ENCODE data around the gene MAOB. TPM values are rescaled to one million over a fixed set of nuclear protein-coding genes. Genes with fewer than 3 reads are reported as not detected.

Gene MAOB
- total RNA-seq, 2 experiments from 2014 or later: not detected

DNA sequence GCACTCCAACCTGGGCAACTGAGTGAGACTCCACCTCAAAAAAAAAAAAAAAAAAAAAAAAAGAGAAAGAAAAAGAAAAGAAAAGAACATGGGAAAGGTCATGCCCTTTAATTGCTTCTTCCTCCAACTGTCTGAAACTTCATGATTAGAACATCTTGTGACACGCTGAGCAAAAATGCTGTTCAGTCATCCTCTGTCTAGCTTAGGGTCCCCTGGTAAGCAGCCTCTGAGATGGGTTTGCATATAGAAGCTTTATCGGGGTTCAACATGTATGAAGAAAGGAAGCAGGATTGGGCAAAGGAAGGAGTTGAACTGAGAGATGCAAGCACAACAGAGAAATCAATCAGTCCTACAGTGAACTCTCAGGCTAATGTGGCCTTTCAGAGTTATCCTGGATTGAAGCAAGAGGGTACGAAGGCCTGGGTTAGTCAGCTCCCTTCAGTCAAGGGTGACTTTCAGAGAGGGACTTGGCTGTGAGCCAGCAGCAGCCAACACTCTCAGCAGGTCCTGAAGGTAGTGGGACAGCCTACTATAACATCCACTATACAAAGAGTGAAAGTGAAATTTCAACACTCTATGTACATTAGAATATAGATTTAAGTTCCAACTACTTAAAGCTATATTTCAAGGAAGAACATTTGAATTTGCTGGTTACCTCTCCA, 11.4 kb downstream of the MAOB start:
- peaks cover 4% of the 10 kb centered on the region for H3K27me3 Mint-ChIP-seq
- H3K9me3 Mint-ChIP-seq: peaks cover 2% of the 10 kb centered on the region

GRCh38 chrX:43870011-43870410, 12.2 kb downstream of the MAOB start:
- Mint-ChIP-seq H3K4me3 (no peak overlapping the region), H3K4me1 (no peaks in the 10 kb centered on the region), H3K27ac (no peak overlapping the region), H3K36me3 (no peaks in the 10 kb centered on the region), H3K27me3 (peaks cover 4% of the 10 kb centered on the region), H3K9me3 (peaks cover 2% of the 10 kb centered on the region)
- DNase-seq: no peak

More for the DNA sequence above, 11.4 kb downstream of the MAOB start:
- no peak overlapping the region for H3K27ac Mint-ChIP-seq
- no peaks in the 10 kb centered on the region for H3K36me3 Mint-ChIP-seq
- no peaks in the 10 kb centered on the region for H3K4me1 Mint-ChIP-seq
- H3K4me3 Mint-ChIP-seq: no peak overlapping the region
- peak; percentile 3 for DNase-seq

- Mint-ChIP-seq H3K27me3 (peaks cover 4% of the 10 kb centered on the region), H3K9me3 (peaks cover 2% of the 10 kb centered on the region), H3K4me1 (no peaks in the 10 kb centered on the region), H3K36me3 (no peaks in the 10 kb centered on the region), H3K27ac (no peak overlapping the region), H3K4me3 (no peak overlapping the region)
- DNase-seq: no peak
These were observed 13.5 kb downstream of the MAOB start for GRCh38 chrX:43868791-43869190.

DNA sequence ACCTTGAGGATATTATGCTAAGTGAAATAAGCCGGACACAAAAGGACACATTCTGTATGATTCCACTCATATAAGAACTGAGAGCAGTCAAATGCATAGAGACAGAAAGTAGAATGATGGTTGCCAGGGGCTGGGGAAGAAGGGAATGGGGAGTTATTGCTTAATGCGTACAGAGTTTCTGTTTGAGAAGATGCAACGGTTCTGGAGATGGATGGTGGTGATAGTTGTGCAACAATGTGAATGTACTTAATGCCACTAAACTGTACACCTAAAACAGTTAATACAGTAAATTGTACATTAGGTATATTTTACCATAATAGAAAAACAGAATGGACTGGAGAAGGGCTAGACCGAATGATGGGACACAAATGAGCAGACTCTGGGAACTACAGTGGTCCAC, 15.8 kb downstream of the MAOB start:
- no peak overlapping the region for H3K4me3 Mint-ChIP-seq
- H3K36me3 Mint-ChIP-seq: no peaks in the 10 kb centered on the region

GRCh38 chrX:43865791-43866190, 16.5 kb downstream of the MAOB start:
- H3K27me3 Mint-ChIP-seq: peaks cover 4% of the 10 kb centered on the region
- no peak overlapping the region for H3K4me3 Mint-ChIP-seq
- no peaks in the 10 kb centered on the region for H3K4me1 Mint-ChIP-seq
- no peaks in the 10 kb centered on the region for H3K36me3 Mint-ChIP-seq
- DNase-seq: no peak
- no peak overlapping the region for H3K27ac Mint-ChIP-seq
- no peaks in the 10 kb centered on the region for H3K9me3 Mint-ChIP-seq

More for the DNA sequence above, 15.8 kb downstream of the MAOB start:
- H3K27ac Mint-ChIP-seq: no peak overlapping the region
- no peak for DNase-seq
- peaks cover 4% of the 10 kb centered on the region for H3K27me3 Mint-ChIP-seq
- no peaks in the 10 kb centered on the region for H3K4me1 Mint-ChIP-seq
- H3K9me3 Mint-ChIP-seq: no peaks in the 10 kb centered on the region

GRCh38 chrX:43862434-43862833, 19.8 kb downstream of the MAOB start:
- Mint-ChIP-seq H3K36me3 (no peaks in the 10 kb centered on the region), H3K27me3 (peaks cover 4% of the 10 kb centered on the region), H3K9me3 (no peaks in the 10 kb centered on the region), H3K4me3 (no peak overlapping the region), H3K4me1 (no peaks in the 10 kb centered on the region), H3K27ac (no peak overlapping the region)
- DNase-seq: no peak

DNA sequence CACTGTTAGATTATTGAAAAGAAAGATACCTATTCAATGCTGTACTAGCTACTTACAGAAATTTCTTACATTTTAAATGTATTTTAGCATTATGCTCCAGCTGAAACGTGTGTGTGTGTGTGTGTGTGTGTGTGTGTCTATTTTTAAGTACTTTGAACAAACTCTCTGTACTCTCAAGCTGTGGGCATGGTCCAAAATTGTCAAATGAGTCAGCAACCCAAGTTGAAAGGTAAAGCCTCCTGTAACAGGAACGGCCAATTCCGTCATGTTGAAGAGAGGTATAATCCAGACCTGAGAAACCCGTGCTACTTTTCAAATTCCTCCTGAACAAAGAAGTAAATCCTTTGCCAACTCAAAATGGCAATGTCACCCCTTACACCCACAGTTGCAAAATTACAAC, 20.5 kb downstream of the MAOB start:
- H3K9me3 Mint-ChIP-seq: no peaks in the 10 kb centered on the region
- no peak overlapping the region for H3K4me3 Mint-ChIP-seq
- no peaks in the 10 kb centered on the region for H3K36me3 Mint-ChIP-seq
- H3K4me1 Mint-ChIP-seq: no peaks in the 10 kb centered on the region
- no peak overlapping the region for H3K27ac Mint-ChIP-seq
- peaks cover 4% of the 10 kb centered on the region for H3K27me3 Mint-ChIP-seq
- no peak for DNase-seq

GRCh38 chrX:43860646-43861370, 21.4 kb downstream of the MAOB start:
- no peaks in the 10 kb centered on the region for H3K36me3 Mint-ChIP-seq
- no peaks in the 10 kb centered on the region for H3K9me3 Mint-ChIP-seq
- H3K4me1 Mint-ChIP-seq: no peaks in the 10 kb centered on the region
- H3K27me3 Mint-ChIP-seq: no peaks in the 10 kb centered on the region
- H3K27ac Mint-ChIP-seq: no peak overlapping the region
- H3K4me3 Mint-ChIP-seq: no peak overlapping the region
- DNase-seq: no peak

GRCh38 chrX:43853225-43853828, 28.9 kb downstream of the MAOB start:
- Mint-ChIP-seq H3K27me3 (no peaks in the 10 kb centered on the region), H3K4me1 (no peaks in the 10 kb centered on the region), H3K36me3 (no peaks in the 10 kb centered on the region), H3K27ac (no peak overlapping the region), H3K9me3 (no peaks in the 10 kb centered on the region), H3K4me3 (no peak overlapping the region)
- no peak for DNase-seq

DNA sequence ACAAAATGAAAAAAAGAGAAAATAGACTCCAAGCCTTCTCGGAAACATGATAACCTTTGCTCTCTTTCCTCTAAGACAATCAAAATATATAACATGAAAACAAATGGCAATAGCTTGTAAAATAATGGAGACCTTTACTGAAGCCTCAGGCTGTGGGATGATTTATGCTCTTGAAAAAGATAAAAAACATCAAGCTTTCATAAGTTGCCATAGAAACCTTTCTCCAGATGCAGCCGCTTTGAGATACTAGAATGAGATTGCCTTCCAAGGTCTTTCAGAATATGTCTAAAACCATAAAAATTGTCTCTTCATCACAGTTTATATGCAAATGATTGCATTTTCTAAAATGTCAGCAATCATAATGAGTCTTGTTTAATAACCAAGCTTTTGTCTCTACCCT, 31.6 kb downstream of the MAOB start:
- H3K4me1 Mint-ChIP-seq: no peaks in the 10 kb centered on the region
- H3K4me3 Mint-ChIP-seq: no peak overlapping the region
- H3K36me3 Mint-ChIP-seq: no peaks in the 10 kb centered on the region
- no peak overlapping the region for H3K27ac Mint-ChIP-seq
- DNase-seq: no peak
- no peaks in the 10 kb centered on the region for H3K9me3 Mint-ChIP-seq
- no peaks in the 10 kb centered on the region for H3K27me3 Mint-ChIP-seq

- no peaks in the 10 kb centered on the region for H3K9me3 Mint-ChIP-seq
- H3K27me3 Mint-ChIP-seq: no peaks in the 10 kb centered on the region
- H3K27ac Mint-ChIP-seq: no peak overlapping the region
- no peaks in the 10 kb centered on the region for H3K4me1 Mint-ChIP-seq
- no peak for DNase-seq
- no peaks in the 10 kb centered on the region for H3K36me3 Mint-ChIP-seq
- H3K4me3 Mint-ChIP-seq: no peak overlapping the region
These were observed 33.1 kb downstream of the MAOB start for GRCh38 chrX:43849173-43849572.

DNA sequence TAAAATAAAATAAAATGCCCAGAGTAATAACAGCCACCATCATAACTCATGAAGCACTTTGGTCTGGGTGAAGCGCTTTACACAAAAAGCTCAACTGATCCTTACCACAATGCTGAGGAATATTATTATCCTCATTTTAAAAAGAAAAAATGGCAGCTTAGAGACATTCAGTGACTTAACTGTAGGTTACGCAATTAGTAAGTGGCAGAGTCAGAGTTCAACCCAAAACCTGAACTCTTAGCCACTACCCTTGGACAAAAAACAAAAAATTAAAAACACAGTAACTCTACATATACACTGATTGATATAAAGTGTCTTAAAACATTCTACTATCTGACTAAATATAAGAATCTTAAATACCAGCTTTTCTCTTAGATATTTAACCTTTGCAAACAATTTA, 34.9 kb downstream of the MAOB start:
- DNase-seq: no peak
- Mint-ChIP-seq H3K9me3 (no peaks in the 10 kb centered on the region), H3K27me3 (no peaks in the 10 kb centered on the region), H3K4me3 (no peak overlapping the region), H3K4me1 (no peaks in the 10 kb centered on the region), H3K27ac (no peak overlapping the region), H3K36me3 (no peaks in the 10 kb centered on the region)

- Mint-ChIP-seq H3K27ac (no peak overlapping the region), H3K4me3 (no peak overlapping the region), H3K4me1 (no peaks in the 10 kb centered on the region), H3K27me3 (no peaks in the 10 kb centered on the region), H3K9me3 (no peaks in the 10 kb centered on the region), H3K36me3 (no peaks in the 10 kb centered on the region)
- no peak for DNase-seq
These were observed 35.7 kb downstream of the MAOB start for GRCh38 chrX:43846558-43846957.

GRCh38 chrX:43845776-43846175, 36.5 kb downstream of the MAOB start:
- Mint-ChIP-seq H3K27me3 (no peaks in the 10 kb centered on the region), H3K27ac (no peak overlapping the region), H3K36me3 (no peaks in the 10 kb centered on the region), H3K4me1 (no peaks in the 10 kb centered on the region), H3K4me3 (no peak overlapping the region), H3K9me3 (no peaks in the 10 kb centered on the region)
- no peak for DNase-seq

DNA sequence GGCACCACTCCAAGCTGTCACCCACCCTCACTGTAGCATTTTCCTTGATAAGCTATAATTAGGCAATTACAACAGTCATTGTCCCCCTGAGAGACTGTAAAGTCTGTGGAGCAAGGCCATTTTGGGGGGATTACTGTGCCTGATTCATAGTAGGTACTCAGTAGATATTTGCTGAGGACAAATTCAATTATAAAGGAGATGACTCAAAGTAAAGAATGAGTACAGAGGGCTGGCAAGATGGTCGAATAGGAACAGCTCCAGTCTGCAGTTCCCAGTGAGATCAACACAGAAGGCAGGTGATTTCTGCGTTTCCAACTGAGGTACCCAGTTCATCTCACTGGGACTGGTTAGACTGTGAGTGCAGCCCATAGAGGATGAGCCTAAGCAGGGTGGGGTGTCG, 42.0 kb downstream of the MAOB start:
- H3K9me3 Mint-ChIP-seq: no peaks in the 10 kb centered on the region

More for the DNA sequence above, 42.0 kb downstream of the MAOB start:
- H3K4me1 Mint-ChIP-seq: no peaks in the 10 kb centered on the region
- H3K27ac Mint-ChIP-seq: no peak overlapping the region
- DNase-seq: no peak
- H3K36me3 Mint-ChIP-seq: no peaks in the 10 kb centered on the region
- H3K27me3 Mint-ChIP-seq: no peaks in the 10 kb centered on the region
- H3K4me3 Mint-ChIP-seq: no peak overlapping the region

Data from activated naive CD8-positive, alpha-beta T cell treated with anti-CD3 and anti-CD28 coated beads for 36 hours (primary cell).